GM12878 (cell line): ENCODE data around the gene LRRC40. TPM values are rescaled to one million over a fixed set of nuclear protein-coding genes. Genes with fewer than 3 reads are reported as not detected.
A peak's percentile ranks its signal among the peaks of the same experiment; 100 is the strongest.

Experiments
- ATAC-seq: fragments of 200-7000 bp; cut with Tn5 transposase; 3 replicates; pipeline ENCODE4 v1.9.1; 2020; ENCODE audit warnings: mild to moderate bottlenecking, moderate library complexity
- BruUV-seq: library from RNA; stranded (reverse); fragments of 400-500 nt; replicated peaks from 2 replicates; lab custom pipeline; 2021; lab: Mats Ljungman, UMichigan
- CTCF ChIA-PET: fragments of 300-600 bp; sonication (Branson Sonifier 250); formaldehyde crosslinking; extraction: SDS; loops from one replicate; lab custom pipeline; 2021; ENCODE audit warnings: inconsistent platforms; lab: Yijun Ruan, JAX
- POLR2A ChIA-PET: fragments of 350-600 bp; formaldehyde crosslinking; extraction: SDS; loops from one replicate; lab custom pipeline; 2021; ENCODE audit warnings: inconsistent platforms; lab: Charles Lee
- RAD21 ChIA-PET: fragments of 300-600 bp; sonication (Branson Sonifier 250); formaldehyde crosslinking; loops from one replicate; lab custom pipeline; 2023; ENCODE audit warnings: antibody characterized with exemption; ENCODE audit not compliant: unreplicated experiment; lab: Charles Lee
- SMC1A ChIA-PET: fragments of 300-600 bp; sonication (Branson Sonifier 250); formaldehyde crosslinking; loops from one replicate; lab custom pipeline; 2023; ENCODE audit not compliant: unreplicated experiment, uncharacterized antibody; lab: Charles Lee
- DNase-seq: peaks from one replicate; pipeline ENCODE4 v3.0.0-alpha.2; 2011; ENCODE audit warnings: low read depth, low spot score
- FAIRE-seq: peaks from 3 replicates; lab custom pipeline; 2011; peaks lifted over from hg19 to GRCh38; lab: Jason Lieb, UNC
- H2AFZ ChIP-seq: 2 replicates; pipeline ENCODE4 v1.6.0; 2011; ENCODE audit warnings: low read depth, low read length, control low read depth; ENCODE audit not compliant: control insufficient read depth
- H3K27ac ChIP-seq: 2 replicates; pipeline ENCODE4 v1.5.1; 2011; ENCODE audit warnings: control low read depth; ENCODE audit not compliant: control insufficient read depth, insufficient read depth
- H3K27me3 ChIP-seq, 2 experiments: replicated peaks in 1 of 2; 2 replicates each; pipeline versions ENCODE4 v1.6.0 to v1.6.1; 2011; ENCODE audit warnings: low read length in 1 of 2; ENCODE audit not compliant: control insufficient read depth in 2 of 2, insufficient read depth in 2 of 2
- H3K36me3 ChIP-seq, 2 experiments: 2 replicates each; pipeline ENCODE4 v1.5.1; 2011; ENCODE audit warnings: low read length in 1 of 2; ENCODE audit not compliant: control insufficient read depth in 2 of 2, insufficient read depth in 2 of 2
- H3K4me1 ChIP-seq: 2 replicates; pipeline ENCODE4 v1.6.1; 2011; ENCODE audit warnings: mild to moderate bottlenecking, low read length, moderate library complexity, mixed read lengths; ENCODE audit not compliant: control insufficient read depth, insufficient read depth
- H3K4me2 ChIP-seq: 2 replicates; pipeline ENCODE4 v1.6.0; 2011; ENCODE audit warnings: control low read depth; ENCODE audit not compliant: control insufficient read depth, insufficient read depth
- H3K4me3 ChIP-seq: fragments of 200-600 bp; sonication (generic); 2 replicates; pipeline ENCODE4 v1.5.1; 2016
- H3K79me2 ChIP-seq: 2 replicates; pipeline ENCODE4 v1.6.0; 2011; ENCODE audit warnings: low read length; ENCODE audit not compliant: control insufficient read depth, insufficient read depth
- H3K9ac ChIP-seq: 2 replicates; pipeline ENCODE4 v1.8.0; 2011; ENCODE audit warnings: low read length, control low read depth, mixed read lengths; ENCODE audit not compliant: control insufficient read depth, insufficient read depth
- H3K9me3 ChIP-seq: replicated peaks from 3 replicates; pipeline ENCODE4 v1.5.1; 2011; ENCODE audit warnings: mild to moderate bottlenecking, low read length; ENCODE audit not compliant: control insufficient read depth, insufficient read depth
- H4K20me1 ChIP-seq: 2 replicates; pipeline ENCODE4 v1.6.0; 2011; ENCODE audit not compliant: control insufficient read depth, insufficient read depth
- ATF7 ChIP-seq: fragments of 450-650 bp; IDR thresholded peaks from 2 replicates; pipeline ENCODE4 v1.6.1; 2016; ENCODE audit warnings: low read depth, mild to moderate bottlenecking
- BACH1 ChIP-seq: fragments of 450-650 bp; IDR thresholded peaks from 2 replicates; pipeline ENCODE4 v1.6.1; 2017; ENCODE audit warnings: mild to moderate bottlenecking, borderline replicate concordance
- GATAD2B ChIP-seq: fragments of 450-650 bp; conservative IDR thresholded peaks from 2 replicates; pipeline ENCODE4 v1.6.1; 2017; ENCODE audit warnings: low read depth, mild to moderate bottlenecking, moderate library complexity
- IKZF1 ChIP-seq: fragments of 450-650 bp; conservative IDR thresholded peaks from 2 replicates; pipeline ENCODE4 v1.6.1; 2017; ENCODE audit warnings: antibody characterized with exemption, mild to moderate bottlenecking
- MYB ChIP-seq: fragments of 150-350 bp; IDR thresholded peaks from 2 replicates; pipeline ENCODE4 v1.6.1; 2014; ENCODE audit warnings: mild to moderate bottlenecking, low read depth, low read length, borderline replicate concordance
- NBN ChIP-seq: fragments of 450-650 bp; IDR thresholded peaks from 2 replicates; pipeline ENCODE4 v1.6.1; 2016
- NFYA ChIP-seq: IDR thresholded peaks from 2 replicates; pipeline ENCODE4 v1.6.1; 2011; ENCODE audit warnings: low read depth, mild to moderate bottlenecking, low read length, improper control_type of control experiment, borderline replicate concordance
- RAD21 ChIP-seq: IDR thresholded peaks from 2 replicates; pipeline ENCODE4 v1.6.1; 2011; ENCODE audit warnings: mild to moderate bottlenecking, low read depth, low read length, moderate library complexity; ENCODE audit not compliant: insufficient read depth
- RUNX3 ChIP-seq: IDR thresholded peaks from 2 replicates; pipeline ENCODE4 v1.6.1; 2012; ENCODE audit warnings: low read length, inconsistent platforms
- SMARCA5 ChIP-seq: fragments of 450-650 bp; IDR thresholded peaks from 2 replicates; pipeline ENCODE4 v1.6.1; 2017; ENCODE audit warnings: mild to moderate bottlenecking
- STAT3 ChIP-seq: IDR thresholded peaks from 2 replicates; pipeline ENCODE4 v1.6.1; 2011; ENCODE audit warnings: low read depth, low read length, improper control_type of control experiment
- TBL1XR1 ChIP-seq: IDR thresholded peaks from 2 replicates; pipeline ENCODE4 v1.6.1; 2012; ENCODE audit warnings: low read depth, low read length, improper control_type of control experiment
- YY1 ChIP-seq: IDR thresholded peaks from 2 replicates; pipeline ENCODE4 v1.6.1; 2011; ENCODE audit warnings: low read depth, mild to moderate bottlenecking, low read length
- ZNF274 ChIP-seq: IDR thresholded peaks from one replicate; pipeline ENCODE4 v1.8.0; 2011; ENCODE audit not compliant: insufficient read length, insufficient read depth
- ZSCAN29 ChIP-seq: fragments of 450-650 bp; IDR thresholded peaks from 2 replicates; pipeline ENCODE4 v1.6.1; 2017; ENCODE audit warnings: mild to moderate bottlenecking, moderate library complexity
- ZZZ3 ChIP-seq: IDR thresholded peaks from 2 replicates; pipeline ENCODE4 v1.6.1; 2011; ENCODE audit warnings: low read depth; ENCODE audit not compliant: control insufficient read depth, insufficient read length
- WGBS: methylation state at CpG from one replicate; pipeline ENCODE4 v1.1.6; 2016; ENCODE audit warnings: low lambda C conversion rate; ENCODE audit not compliant: insufficient replicate concordance, insufficient coverage; ENCODE audit errors: missing lambda C conversion rate; 5-methylcytosine and 5-hydroxymethylcytosine counted together
- in situ Hi-C: fragments of 300-500 bp; cut with MboI; formaldehyde crosslinking; loops from 9 replicates; pipeline ENCODE4 v1.14.3; 2018; ENCODE audit warnings: mixed read lengths
- intact Hi-C: fragments of 100-400 bp; cut with micrococcal nuclease; formaldehyde crosslinking; loops from one replicate; pipeline ENCODE4 v1.14.2; 2022; ENCODE audit not compliant: unreplicated experiment
- polyA plus RNA-seq, 11 experiments: library from polyadenylated mRNA; depleted of rRNA in 4 of 11; unstranded in 6 of 11; stranded (reverse) in 5 of 11; fragments of >200 nt; fragmentation: Nextera tagmentation in 4 of 11; fragmentation: Illumina TruSeq in 1 of 11; extraction: Ambion mirVana in 4 of 11; extraction: Trizol in 1 of 11; gene quantifications; 1 replicate in 1 of 11; 2 replicates in 10 of 11; pipeline versions ENCODE4 v1.2.1 to v1.2.3, GENCODE V29; 2011 to 2016; ENCODE audit warnings: inconsistent platforms in 2 of 11, missing spikeins in 2 of 11, low read depth in 1 of 11
- total RNA-seq, 4 experiments: library from RNA; depleted of rRNA in 3 of 4; stranded (reverse); fragments of >200 nt in 3 of 4; fragmentation: Illumina TruSeq in 1 of 4; extraction: Trizol in 1 of 4; gene quantifications; 2 replicates each; pipeline versions ENCODE4 v1.2.1 to v1.2.3, GENCODE V29; 2013 to 2021
- TF ChIP-seq, protein P1 (sequence below): fragments of 450-650 bp; formaldehyde crosslinking; IDR thresholded peaks from 2 replicates; pipeline ENCODE4 v1.4.0; 2022; ENCODE audit warnings: mild to moderate bottlenecking, moderate library complexity

The LRRC40 gene
- total and polyA plus RNA-seq, 10 of the 15 experiments (the other 5 are each of a cell fraction or from before 2014, with no cell fraction given), result 19.5 to 44.3 (median 30.9) TPM

DNA sequence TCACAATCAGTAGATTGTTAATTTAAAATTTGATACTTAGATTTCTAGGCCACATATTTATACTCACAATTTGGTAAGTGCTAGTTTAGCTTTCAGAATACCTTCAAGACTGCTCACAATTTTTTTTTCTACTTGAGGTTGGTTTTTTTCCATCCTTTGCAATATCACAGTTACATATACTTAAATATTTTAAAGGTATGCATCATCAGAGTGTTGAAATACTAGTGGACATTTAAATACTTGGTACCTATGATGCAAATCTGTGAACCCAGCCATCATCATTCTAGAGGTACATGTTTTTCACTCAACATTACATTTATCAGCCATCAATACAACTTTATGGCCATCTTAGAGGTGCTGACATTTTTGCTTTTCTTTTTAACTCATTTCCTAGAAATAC is 6.2 kb upstream of the LRRC40 start:
- POLR2A ChIA-PET, result no interaction called here
- H3K4me2 ChIP-seq, result no peak overlapping the region; the same call in 1 of the 2 replicates
- in situ Hi-C loops (no loop called here), intact Hi-C loops (no loop called here)
- H3K27ac ChIP-seq, result no peak overlapping the region
- H3K4me3 ChIP-seq, result no peak overlapping the region
- TF ChIP-seq MYB, result no peak
- no peak for TF ChIP-seq GATAD2B
- TF ChIP-seq RAD21, result no peak
- no peak for TF ChIP-seq YY1
- no peak for TF ChIP-seq NFYA
- TF ChIP-seq ZNF274, result no peak
- no peak for TF ChIP-seq STAT3
- peaks cover 88% of the 10 kb centered on the region for H3K79me2 ChIP-seq
- H3K27me3 ChIP-seq, result no peaks in the 10 kb centered on the region
- RAD21 ChIA-PET, result interaction anchor here (0.7 to 1.1 kb wide), 3 partner anchors 10 to 21 kb away, joined by 3 to 8 read pairs (median 3); partner anchors contain the start of gene SRSF11
- DNase-seq (no peak), ATAC-seq (no peak), FAIRE-seq (no peak)
- no peak overlapping the region for H3K9ac ChIP-seq
- SMC1A ChIA-PET, result interaction anchor here (5.5 kb wide), 1 partner anchor 9 kb away, joined by 31 read pairs; the partner anchor contains the start of gene SRSF11
- peaks cover 6% of the 10 kb centered on the region for H3K4me1 ChIP-seq
- H4K20me1 ChIP-seq, result no peaks in the 10 kb centered on the region
- H3K9me3 ChIP-seq, result no peaks in the 10 kb centered on the region
- BruUV-seq, result no TSS peak
- H3K36me3 ChIP-seq, result peaks cover 0 to 11% of the 10 kb centered on the region in 2 experiments; a peak in 2 of 4 replicates
- no peak overlapping the region for H2AFZ ChIP-seq
- CTCF ChIA-PET, result interaction anchor here (0.9 to 1.0 kb wide), 2 partner anchors 12 to 16 kb away, joined by 3 to 5 read pairs; no protein-coding TSS in a partner anchor

DNA sequence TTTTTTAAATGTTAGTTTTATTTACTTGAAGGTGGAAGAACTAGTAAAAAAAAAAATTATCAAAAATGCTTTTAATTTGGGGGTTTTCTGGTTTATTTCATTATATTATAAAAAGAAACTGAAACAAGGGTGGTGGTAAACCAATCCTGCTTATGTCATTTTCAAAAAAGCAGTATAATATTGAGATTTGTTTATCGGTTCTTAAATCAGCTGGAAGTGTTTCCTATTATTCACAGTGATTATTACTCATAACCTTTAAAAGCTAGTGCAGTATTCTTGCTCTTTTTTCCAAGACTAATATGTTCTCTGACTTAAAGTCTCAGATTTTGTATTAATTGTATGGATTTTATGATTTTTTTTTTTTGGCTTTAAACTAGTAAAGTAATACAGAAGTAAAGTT is 5.4 kb upstream of the LRRC40 start:
- intact Hi-C loops, result no loop called here
- H3K79me2 ChIP-seq, result peaks cover 92% of the 10 kb centered on the region
- H3K9ac ChIP-seq, result no peak overlapping the region
- SMC1A ChIA-PET, result interaction anchor here (5.5 kb wide), 1 partner anchor 9 kb away, joined by 31 read pairs; the partner anchor contains the start of gene SRSF11
- 97% methylated on average over 1 of the region's 1 CpG for WGBS
- no peak for DNase-seq
- H3K4me2 ChIP-seq, result peak overlapping the region; percentile 59; the same call in 1 of the 2 replicates
- H3K4me1 ChIP-seq, result peaks cover 6% of the 10 kb centered on the region
- TF ChIP-seq, protein P1, sequence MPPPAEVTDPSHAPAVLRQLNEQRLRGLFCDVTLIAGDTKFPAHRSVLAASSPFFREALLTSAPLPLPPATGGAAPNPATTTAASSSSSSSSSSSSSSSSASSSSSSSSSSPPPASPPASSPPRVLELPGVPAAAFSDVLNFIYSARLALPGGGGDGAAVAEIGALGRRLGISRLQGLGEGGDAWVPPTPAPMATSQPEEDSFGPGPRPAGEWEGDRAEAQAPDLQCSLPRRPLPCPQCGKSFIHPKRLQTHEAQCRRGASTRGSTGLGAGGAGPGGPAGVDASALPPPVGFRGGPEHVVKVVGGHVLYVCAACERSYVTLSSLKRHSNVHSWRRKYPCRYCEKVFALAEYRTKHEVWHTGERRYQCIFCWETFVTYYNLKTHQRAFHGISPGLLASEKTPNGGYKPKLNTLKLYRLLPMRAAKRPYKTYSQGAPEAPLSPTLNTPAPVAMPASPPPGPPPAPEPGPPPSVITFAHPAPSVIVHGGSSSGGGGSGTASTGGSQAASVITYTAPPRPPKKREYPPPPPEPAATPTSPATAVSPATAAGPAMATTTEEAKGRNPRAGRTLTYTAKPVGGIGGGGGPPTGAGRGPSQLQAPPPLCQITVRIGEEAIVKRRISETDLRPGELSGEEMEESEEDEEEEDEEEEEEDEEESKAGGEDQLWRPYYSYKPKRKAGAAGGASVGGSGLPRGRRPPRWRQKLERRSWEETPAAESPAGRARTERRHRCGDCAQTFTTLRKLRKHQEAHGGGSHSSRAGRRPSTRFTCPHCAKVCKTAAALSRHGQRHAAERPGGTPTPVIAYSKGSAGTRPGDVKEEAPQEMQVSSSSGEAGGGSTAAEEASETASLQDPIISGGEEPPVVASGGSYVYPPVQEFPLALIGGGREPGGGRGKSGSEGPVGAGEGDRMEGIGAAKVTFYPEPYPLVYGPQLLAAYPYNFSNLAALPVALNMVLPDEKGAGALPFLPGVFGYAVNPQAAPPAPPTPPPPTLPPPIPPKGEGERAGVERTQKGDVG (CRISPR knock-in tag), result no peak
- TF ChIP-seq NBN (no peak), IKZF1 (no peak), TBL1XR1 (no peak), ZZZ3 (no peak), SMARCA5 (no peak), RUNX3 (peak; percentile 14; the same call in 1 of the 2 replicates), ATF7 (peak; percentile 49; the same call in 1 of the 2 replicates), BACH1 (no peak), ZSCAN29 (no peak)
- TF ChIP-seq, all 136 proteins: peak for 2
- Histone ChIP-seq H3K27ac (no peak overlapping the region; the same call in 1 of the 2 replicates), H3K4me3 (no peak overlapping the region), H2AFZ (no peak overlapping the region), H3K27me3 (no peaks in the 10 kb centered on the region), H3K9me3 (no peaks in the 10 kb centered on the region), H4K20me1 (no peaks in the 10 kb centered on the region), H3K36me3 (peaks cover 0 to 5% of the 10 kb centered on the region in 2 experiments; a peak in 2 of 4 replicates)
- ChIA-PET RAD21 (interaction anchor here (1.0 to 1.1 kb wide), 2 partner anchors 10 to 20 kb away, joined by 3 to 8 read pairs; partner anchors contain the start of gene SRSF11), CTCF (interaction anchor here (0.9 kb wide), 1 partner anchor 17 kb away, joined by 3 read pairs; no protein-coding TSS in a partner anchor), POLR2A (interaction anchor here (3.5 kb wide), 1 partner anchor 10 kb away, joined by 43 read pairs; the partner anchor contains the start of gene SRSF11)
- BruUV-seq, result no TSS peak
- no peak for FAIRE-seq
- 0 out of 3 replicates have a peak, but pooled peaks have one; percentile 17 for ATAC-seq
- in situ Hi-C loops, result no loop called here
